GM21737 (cell line): ENCODE measurements around the gene DNMT1.

Experiments used
- ATAC-seq: cut with Tn5 transposase; IDR thresholded peaks from one replicate; pipeline ENCODE4 v1.9.1; 2021; ENCODE audit warnings: mild to moderate bottlenecking, moderate library complexity; ENCODE audit not compliant: unreplicated experiment

Gene DNMT1

GRCh38 chr19:10100163-10100785, 94.5 kb downstream of the DNMT1 start:
- no peak for ATAC-seq

- ATAC-seq = peak; percentile 2
Observed at GRCh38 chr19:10096615-10096963, 98.2 kb downstream of the DNMT1 start.

DNA sequence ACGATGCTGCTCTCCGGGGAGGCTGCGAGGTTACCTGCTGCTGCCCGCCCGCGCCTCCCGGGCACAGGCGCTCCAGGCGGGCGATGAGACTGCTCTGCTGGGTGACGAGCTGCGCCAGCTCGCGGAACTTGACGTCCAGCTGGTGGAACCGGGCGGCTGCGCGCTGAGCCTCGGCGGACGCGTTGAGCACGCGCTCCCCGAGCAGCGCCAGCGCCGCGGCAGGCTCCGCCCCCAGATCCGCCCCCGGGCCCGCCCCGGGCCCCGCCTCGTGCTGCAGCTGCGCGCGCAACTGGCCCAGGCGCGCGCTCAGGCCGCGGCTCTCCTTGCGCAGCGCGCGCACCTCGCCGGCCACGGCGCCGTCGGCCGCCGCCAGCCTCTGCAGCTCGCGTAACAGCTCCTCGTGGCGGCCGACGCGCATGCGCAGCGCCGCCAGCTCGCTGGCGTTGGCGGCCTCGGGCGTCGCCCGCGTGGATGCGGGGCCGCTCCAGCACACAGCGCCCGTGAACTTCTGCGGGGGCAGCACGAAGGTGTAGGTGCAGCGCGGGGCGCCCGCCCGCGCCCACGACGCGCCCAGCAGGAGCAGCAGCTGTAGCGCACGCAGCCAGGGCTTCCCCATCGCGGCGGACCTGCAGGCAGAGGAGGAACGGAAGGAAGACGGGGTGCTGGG, 98.7 kb downstream of the DNMT1 start:
- ATAC-seq = peak; percentile 67

DNA sequence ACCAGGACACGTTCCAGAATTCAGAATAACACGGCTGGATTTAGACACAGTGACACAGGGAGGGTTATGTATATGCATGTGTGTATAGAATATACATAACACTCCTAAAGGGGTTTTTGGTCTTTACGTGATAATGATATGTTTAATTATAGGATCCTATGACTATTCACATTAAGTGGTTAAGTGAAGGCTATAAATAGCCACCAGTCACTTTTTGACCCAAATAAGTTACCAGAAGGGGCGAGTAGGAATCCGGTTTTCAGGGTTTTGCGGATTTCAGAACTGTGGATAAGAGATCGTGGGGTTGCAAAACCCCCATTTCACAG, 99.2 kb downstream of the DNMT1 start:
- ATAC-seq = no peak

- no peak for ATAC-seq
Observed at GRCh38 chr19:10093295-10094186, 101.2 kb downstream of the DNMT1 start.

DNA sequence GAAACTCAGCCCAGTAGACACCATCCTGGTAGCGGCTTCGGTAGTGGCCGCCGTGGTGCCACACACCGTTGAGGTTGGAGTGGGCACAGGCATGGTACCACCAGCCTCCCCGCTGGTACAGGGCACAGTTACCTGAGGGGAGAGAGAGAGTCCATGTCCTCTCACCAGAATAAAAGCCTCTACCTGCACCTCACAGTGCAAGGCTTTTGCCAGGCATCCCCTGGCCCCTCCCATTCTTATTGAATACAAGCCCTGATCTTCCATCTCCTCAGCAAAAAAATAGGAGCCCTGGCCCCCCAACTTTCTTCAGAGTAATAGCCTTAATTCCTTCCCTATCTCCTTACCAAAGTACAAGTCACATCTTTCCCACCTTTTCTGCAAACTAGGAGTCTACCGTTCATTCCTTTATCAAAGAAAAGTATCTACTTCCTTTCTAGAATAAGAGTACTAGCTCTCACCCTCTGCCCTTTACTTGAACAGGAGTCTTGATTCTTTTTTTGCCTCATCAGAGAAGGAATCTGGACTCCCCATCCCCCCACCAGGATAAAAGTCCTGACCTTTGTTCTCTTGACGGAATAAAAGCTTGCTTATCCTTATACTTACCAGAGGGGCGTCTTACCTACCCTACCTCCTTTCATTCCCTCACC, 102.0 kb downstream of the DNMT1 start:
- ATAC-seq = no peak

- ATAC-seq = no peak
Observed at GRCh38 chr19:10091895-10092641, 102.7 kb downstream of the DNMT1 start.

DNA sequence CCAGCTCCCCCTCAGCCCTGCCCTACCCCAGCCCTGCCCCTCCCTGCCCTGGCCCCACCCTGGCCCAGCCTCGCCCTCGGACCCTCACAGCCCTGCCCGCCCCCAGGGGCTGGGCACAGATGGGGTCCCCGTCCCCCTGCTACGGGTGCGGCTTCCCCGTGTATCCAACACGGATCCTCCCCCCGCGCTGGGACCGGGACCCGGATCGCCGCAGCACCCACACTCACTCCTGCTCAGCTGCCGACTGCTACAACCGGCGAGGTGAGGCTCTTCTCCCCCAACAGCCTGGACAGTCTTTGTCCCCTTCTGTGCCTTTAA, 103.4 kb downstream of the DNMT1 start:
- ATAC-seq = no peak

DNA sequence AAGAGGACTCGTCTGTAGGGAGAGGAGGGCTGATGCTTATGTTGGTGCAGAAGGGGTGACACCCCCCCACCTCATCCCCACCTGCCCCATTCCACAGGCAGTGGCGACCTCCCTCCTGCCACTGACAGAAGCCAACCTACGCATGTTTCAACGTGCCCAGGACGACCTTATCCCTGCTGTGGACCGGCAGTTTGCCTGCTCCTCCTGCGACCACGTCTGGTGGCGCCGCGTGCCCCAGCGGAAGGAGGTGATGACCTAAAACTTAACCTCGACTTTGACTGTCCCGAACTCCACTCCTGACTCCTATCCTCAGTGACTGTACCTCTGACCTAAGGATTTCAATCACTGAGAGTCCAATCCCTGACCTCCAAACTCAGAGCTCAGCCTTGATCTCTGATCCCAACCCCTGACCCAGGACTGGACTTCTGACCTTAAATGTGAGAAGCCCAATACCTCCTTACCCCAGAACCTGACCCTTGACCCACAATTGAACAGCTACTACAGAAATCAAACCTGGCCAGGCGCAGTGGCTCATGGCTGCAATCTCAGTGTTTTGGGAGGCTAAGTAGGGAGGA, 104.9 kb downstream of the DNMT1 start:
- no peak for ATAC-seq

- no peak for ATAC-seq
Observed at GRCh38 chr19:10088949-10089554, 105.7 kb downstream of the DNMT1 start.

- no peak for ATAC-seq
Observed at GRCh38 chr19:10087296-10088061, 107.3 kb downstream of the DNMT1 start.

DNA sequence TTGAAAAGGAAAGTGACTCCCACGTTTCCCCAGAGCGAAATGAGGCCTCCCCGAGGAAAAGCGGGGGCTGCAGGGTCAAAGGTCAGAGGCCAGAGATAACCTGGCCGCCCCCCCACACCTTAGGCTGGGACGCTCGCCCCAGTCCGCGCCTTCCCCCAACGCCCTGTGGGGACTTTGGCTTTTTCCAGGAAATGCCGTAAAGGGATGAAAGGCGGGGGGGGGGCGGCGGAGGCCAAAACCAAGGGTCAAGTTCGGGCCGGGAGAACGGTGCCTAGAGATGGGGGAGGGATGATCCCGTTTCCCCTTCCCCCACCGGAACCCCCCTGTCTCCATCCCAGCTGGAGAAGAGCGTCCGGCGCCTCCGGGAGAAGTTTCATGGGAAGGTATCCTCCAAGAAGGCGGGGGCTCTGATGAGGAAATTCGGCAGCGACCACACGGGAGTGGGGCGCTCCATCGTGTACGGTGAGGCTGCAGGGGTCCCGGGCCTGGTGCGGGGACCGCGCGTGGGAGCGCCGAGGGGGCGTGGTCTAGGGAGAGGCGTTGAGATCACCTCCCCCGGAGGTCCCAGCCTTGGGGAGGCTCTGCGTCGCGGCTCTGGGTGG, 108.1 kb downstream of the DNMT1 start:
- ATAC-seq = no peak

DNA sequence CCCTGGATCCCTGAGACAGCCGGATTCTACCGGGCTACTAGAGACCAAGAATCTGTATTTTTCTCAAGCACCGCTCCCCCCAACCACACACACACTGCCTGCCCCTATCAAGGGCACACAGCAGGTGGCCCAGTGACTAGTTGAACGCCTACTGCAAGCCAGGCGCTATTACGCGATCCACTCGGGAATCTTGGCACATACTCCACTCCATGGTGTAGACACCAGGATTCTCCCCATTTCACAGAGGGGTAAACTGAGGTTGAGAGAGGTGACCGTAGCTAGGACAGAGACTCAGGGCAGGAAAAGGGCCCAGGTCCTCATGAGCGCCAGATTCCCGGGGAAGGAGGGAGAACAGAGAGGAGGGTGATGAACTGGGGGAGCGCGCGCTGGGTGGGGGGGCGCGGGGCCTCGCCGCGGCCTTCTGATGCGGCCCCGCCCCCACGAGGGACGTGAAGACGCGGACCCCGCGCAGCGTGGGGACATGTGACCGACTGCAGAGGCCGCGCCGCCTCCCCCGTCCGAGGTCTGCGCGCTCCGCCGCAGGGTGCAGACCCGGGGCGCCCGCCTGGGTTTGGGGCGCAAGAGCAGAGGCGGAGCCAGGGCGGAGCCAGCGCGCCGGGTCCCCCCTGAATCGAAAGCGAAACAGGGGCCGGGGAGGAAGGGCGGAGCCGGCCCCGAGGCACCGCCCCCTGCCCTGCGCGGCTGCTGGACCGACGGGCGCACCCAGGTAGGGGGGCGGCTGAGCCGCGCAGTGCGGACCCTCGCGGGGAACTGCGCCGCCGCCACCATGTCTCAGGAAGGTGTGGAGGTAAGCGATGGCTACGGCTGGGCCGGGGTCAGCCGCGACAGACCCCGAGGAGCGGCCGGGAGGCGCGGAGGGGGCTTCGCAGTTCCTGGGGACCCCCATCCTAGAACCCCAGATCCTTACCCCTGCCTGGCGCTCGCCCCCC, 108.8 kb downstream of the DNMT1 start, which contains the start of gene SHFL:
SHFL (plus strand) TSS at position 677 of the 950 bp plus-strand sequence; CDS start at position 788, 111 bp downstream.
- ATAC-seq = peak; percentile 78

- ATAC-seq = no peak
Observed at GRCh38 chr19:10084803-10085202, 110.0 kb downstream of the DNMT1 start.

DNA sequence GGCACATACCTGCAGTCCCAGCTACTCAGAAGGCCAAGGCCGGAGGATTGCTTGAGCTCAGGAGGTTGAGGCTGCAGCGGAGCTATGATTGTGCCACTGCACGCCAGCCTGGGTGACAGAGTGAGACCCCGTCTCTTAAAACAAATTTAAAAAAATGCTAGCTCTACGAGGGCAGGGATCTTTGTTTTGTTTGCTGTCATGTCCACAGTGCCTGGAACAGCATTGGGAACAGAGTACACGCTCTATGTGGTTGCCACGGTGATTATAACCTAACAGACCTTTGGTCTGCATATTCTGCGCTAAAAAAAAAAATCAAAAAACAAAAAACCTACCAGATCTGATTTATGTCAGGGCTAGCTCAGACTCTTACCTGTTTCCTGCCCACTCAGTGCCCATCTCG, 110.8 kb downstream of the DNMT1 start:
- ATAC-seq = no peak
